PFSK-1 (cell line): ENCODE measurements around the gene MYCN.

ENCODE experiments used
- POLR2AphosphoS5 ChIP-seq: IDR thresholded peaks from 2 replicates; pipeline ENCODE4 v1.6.1; 2012; ENCODE audit warnings: low read depth, mild to moderate bottlenecking, control low read depth, low read length, moderate library complexity
- SIN3A ChIP-seq: IDR thresholded peaks from 2 replicates; pipeline ENCODE4 v1.6.1; 2012; ENCODE audit warnings: mild to moderate bottlenecking, low read length, moderate library complexity, borderline replicate concordance; ENCODE audit not compliant: insufficient read depth
- TAF1 ChIP-seq: IDR thresholded peaks from 2 replicates; pipeline ENCODE4 v1.6.1; 2012; ENCODE audit warnings: low read length, control low read depth, borderline replicate concordance; ENCODE audit not compliant: insufficient read depth
- TF ChIP-seq, protein P1 (sequence below), 2 experiments: IDR thresholded peaks; 2 replicates each; pipeline versions ENCODE4 v1.6.1 to v1.8.0; 2011 to 2012; ENCODE audit warnings: low read depth in 2 of 2, low read length in 2 of 2, control low read depth in 1 of 2, inconsistent platforms in 1 of 2, mild to moderate bottlenecking in 1 of 2, moderate library complexity in 1 of 2; ENCODE audit not compliant: insufficient read depth in 1 of 2

DNA sequence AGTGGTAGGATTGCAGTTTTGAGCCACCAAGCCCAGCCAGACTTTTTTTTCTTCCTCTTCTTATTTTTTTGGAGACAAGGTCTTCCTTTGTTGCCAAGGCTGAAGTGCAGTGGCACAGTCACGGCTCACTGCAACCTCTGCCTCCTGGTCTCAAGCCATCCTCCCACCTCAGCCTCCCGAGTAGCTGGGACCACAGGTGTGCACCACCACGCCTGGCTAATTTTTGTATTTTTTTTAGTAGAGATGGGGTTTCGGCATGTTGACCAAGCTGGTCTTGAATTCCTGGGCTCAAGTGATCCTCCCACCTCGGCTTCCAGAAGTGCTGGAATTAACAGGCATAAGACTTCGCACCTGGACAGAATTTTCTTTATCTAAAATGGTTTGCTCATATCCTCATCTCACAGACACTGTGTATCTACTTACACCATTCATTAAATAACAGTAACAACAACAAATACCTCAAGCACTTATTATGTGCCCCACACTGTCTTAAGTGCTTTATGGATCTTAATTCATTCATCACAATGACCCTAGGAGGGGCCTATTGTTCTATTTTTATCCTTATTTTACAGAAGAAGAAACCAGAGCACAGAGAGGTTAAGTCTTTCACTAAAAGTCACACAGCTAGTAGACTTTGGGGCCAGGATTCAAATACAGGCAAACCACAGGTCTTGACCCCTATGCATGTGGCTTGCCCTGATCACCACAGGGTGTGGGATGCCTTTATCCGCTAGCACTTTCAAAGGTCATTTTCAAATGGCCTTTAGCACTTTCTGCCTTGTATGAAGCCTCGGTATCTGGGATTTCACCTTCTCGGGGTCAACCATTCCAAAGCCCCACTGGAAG lies 39.6 kb downstream of the MYCN start:
- TF ChIP-seq, protein P1, sequence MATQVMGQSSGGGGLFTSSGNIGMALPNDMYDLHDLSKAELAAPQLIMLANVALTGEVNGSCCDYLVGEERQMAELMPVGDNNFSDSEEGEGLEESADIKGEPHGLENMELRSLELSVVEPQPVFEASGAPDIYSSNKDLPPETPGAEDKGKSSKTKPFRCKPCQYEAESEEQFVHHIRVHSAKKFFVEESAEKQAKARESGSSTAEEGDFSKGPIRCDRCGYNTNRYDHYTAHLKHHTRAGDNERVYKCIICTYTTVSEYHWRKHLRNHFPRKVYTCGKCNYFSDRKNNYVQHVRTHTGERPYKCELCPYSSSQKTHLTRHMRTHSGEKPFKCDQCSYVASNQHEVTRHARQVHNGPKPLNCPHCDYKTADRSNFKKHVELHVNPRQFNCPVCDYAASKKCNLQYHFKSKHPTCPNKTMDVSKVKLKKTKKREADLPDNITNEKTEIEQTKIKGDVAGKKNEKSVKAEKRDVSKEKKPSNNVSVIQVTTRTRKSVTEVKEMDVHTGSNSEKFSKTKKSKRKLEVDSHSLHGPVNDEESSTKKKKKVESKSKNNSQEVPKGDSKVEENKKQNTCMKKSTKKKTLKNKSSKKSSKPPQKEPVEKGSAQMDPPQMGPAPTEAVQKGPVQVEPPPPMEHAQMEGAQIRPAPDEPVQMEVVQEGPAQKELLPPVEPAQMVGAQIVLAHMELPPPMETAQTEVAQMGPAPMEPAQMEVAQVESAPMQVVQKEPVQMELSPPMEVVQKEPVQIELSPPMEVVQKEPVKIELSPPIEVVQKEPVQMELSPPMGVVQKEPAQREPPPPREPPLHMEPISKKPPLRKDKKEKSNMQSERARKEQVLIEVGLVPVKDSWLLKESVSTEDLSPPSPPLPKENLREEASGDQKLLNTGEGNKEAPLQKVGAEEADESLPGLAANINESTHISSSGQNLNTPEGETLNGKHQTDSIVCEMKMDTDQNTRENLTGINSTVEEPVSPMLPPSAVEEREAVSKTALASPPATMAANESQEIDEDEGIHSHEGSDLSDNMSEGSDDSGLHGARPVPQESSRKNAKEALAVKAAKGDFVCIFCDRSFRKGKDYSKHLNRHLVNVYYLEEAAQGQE (IDR thresholded peaks at IDR 0.05; ENCODE audit: insufficient read depth in 1 of 2, low read depth in 2 of 2, low read length in 2 of 2) = no peak
- TF ChIP-seq POLR2AphosphoS5 = no peak
- no peak for TF ChIP-seq TAF1
- no peak for TF ChIP-seq SIN3A
